ENCODE results near the gene KCNF1.

- no peak for TF ChIP-seq POLR2A (IDR thresholded peaks at IDR 0.05)
- TF ChIP-seq, protein P1, sequence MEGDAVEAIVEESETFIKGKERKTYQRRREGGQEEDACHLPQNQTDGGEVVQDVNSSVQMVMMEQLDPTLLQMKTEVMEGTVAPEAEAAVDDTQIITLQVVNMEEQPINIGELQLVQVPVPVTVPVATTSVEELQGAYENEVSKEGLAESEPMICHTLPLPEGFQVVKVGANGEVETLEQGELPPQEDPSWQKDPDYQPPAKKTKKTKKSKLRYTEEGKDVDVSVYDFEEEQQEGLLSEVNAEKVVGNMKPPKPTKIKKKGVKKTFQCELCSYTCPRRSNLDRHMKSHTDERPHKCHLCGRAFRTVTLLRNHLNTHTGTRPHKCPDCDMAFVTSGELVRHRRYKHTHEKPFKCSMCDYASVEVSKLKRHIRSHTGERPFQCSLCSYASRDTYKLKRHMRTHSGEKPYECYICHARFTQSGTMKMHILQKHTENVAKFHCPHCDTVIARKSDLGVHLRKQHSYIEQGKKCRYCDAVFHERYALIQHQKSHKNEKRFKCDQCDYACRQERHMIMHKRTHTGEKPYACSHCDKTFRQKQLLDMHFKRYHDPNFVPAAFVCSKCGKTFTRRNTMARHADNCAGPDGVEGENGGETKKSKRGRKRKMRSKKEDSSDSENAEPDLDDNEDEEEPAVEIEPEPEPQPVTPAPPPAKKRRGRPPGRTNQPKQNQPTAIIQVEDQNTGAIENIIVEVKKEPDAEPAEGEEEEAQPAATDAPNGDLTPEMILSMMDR (IDR thresholded peaks at IDR 0.05): no peak
- no peak for TF ChIP-seq POLR2AphosphoS5 (IDR thresholded peaks at IDR 0.05)
These were observed 46.7 kb upstream of the KCNF1 start for GRCh38 chr2:10864861-10865636.
